GM19438 (cell line): ENCODE measurements around the gene TXK.

Experiments used
- ATAC-seq: cut with Tn5 transposase; IDR thresholded peaks from one replicate; pipeline ENCODE4 v1.9.1; 2021; ENCODE audit warnings: low read depth; ENCODE audit not compliant: unreplicated experiment

The TXK gene

GRCh38 chr4:48065587-48066052 is 68.4 kb downstream of the TXK start:
- no peak for ATAC-seq

DNA sequence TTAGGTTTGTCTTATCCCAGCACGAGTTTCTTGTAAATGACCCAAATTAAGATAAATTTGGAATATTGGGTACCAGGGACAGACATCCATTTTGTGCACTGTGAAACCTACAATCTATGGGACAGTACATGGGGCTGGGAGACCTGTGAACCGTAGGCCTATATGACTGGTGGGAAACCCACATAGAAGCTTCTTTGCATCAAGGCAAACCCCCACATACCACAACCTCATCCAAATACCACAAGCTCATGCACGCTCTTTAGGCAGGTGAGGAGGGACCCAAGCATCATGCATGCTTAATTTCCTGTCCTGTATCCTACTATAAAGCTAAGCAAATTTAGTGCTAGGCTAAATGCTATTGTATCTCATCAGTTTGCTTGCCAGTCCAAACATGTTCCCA is 69.7 kb downstream of the TXK start:
- no peak for ATAC-seq

- ATAC-seq, result no peak
Observed at GRCh38 chr4:48058617-48059530, 75.2 kb downstream of the TXK start.

DNA sequence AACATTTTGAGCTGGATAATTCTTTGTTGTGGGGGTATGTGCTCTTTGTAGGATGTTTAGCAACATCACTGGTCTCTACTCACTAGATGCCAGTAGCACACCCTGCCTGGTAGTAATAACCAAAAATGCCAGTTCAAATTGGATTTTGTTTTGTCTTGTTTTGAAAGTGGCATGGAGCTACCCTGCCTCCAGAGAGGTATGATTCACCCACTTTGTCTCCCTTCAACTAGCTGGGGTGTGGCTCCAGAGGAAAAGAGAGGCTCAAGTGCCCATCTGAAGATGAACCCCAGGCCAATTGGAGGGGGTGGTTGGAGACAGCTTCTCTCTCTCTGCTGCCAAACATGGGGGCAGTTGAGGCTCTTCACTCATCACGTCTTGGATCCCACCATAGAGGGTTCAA is 83.0 kb downstream of the TXK start:
- no peak for ATAC-seq

DNA sequence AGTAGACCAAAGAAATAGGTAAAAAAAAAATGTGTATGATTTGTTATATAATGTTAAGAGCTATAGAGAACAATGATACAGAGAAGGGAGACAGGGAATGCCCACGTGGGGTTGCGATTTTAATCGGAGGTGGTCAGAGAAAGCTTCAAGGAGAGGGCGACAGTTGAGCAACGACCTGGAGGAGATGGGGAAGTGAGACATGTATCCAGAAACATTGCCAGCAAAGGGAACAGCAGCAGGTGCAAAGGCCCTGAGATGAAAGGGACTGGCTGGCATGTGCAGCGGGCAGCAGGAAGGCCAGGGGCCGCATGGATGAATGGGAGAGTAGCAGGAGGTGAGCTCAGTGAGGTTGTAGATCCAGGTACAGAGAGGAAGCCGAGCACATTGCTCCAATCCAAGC is 84.6 kb downstream of the TXK start:
- ATAC-seq, result no peak

- ATAC-seq, result peak; percentile 7
Observed at GRCh38 chr4:48047896-48048295, 86.2 kb downstream of the TXK start.

DNA sequence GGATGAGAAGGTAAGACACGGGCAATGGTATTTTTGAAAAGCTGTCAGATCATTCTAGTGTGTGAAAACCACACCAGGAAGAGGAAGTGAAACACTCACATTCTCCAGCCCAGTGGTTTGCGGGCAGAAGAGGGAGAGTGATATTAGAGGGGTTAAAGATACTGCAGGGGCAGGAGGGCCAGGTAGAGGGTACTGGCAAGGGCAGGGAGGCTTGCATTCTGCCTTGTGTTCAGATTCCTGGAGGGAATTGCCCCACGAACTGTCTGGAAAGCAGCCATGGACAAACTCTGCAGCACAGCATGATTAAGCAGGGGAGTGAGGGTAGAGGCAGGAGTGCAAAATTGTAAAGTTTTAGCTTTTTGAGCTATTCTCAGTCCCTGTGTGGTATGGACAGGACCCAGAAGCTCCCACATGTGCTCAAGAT is 86.6 kb downstream of the TXK start:
- ATAC-seq, result peak; percentile 96

GRCh38 chr4:48046059-48046458 is 88.0 kb downstream of the TXK start:
- ATAC-seq, result no peak

DNA sequence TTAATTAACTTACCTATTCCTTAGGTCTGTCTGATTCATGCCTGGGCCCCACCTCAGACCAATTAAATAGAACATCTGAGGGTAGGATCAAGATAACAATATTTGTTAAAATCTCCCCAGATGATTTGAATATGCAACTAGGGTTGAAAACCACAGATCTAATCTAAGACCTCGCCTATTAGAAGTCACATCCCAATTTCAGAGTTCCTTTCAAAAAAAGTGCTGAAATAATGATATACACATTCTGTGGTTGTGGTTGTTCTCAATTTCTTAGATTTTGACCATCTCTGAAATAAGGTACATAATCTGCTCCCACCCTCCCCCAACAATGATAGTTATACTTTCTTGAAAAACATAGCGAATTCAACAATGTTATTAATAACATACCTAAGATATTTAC is 89.8 kb downstream of the TXK start:
- ATAC-seq, result no peak

GRCh38 chr4:48043504-48043903 is 90.5 kb downstream of the TXK start:
- ATAC-seq, result no peak

- ATAC-seq, result no peak
Observed at GRCh38 chr4:48042979-48043461, 91.0 kb downstream of the TXK start.

GRCh38 chr4:48041535-48042137 is 92.4 kb downstream of the TXK start:
- ATAC-seq, result no peak

DNA sequence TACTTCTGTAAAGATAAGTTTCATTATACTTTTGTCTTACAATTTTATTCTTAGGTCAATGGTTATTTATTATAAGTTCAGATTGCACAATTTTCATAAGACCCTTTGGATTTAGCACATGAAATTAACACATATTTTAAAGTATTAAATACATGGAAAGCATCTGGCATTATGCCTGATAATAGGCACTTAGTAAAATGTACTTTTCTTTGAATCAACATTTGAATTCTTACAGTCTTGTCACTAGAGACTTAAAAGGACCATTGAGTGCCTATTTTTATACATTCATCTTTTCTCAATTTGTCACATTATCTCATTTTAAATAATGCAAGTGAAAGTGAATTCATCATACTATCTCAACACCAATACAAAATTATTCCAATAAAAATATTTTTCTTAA is 94.5 kb downstream of the TXK start:
- ATAC-seq, result no peak

DNA sequence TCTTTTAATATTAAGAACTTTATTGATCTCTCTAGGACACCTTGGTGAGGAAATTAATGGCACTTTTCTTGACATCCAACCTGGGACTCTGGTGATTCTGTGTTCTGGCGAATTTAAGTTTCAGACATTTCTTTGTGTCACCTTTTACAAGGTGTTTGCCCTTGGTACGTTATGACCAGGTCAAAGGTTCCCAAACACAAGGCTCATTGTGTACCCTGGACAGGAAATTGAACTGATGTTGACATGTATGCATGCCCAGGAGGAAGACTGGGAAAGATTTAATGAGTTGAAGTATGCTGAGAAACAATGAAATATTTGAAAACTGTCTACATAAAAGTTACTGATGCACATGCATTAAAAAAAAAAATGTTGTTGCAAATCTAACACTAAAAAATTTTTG is 95.4 kb downstream of the TXK start:
- no peak for ATAC-seq

DNA sequence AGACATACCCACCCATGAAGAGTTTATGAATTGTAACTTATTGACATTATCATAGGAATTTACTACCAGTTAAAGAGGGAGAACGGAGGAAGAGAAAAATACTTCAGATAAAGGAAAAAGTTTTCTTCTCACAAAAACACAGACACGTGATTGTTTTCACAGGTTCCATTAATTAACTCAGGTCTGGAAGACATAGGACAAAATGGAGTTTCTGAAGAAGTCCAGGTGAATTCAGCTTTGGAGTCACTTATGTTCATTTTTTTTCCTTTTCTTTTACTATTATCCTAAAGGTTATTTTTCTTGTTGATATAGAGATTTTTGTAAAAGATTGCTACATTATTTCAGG is 97.0 kb downstream of the TXK start:
- no peak for ATAC-seq

DNA sequence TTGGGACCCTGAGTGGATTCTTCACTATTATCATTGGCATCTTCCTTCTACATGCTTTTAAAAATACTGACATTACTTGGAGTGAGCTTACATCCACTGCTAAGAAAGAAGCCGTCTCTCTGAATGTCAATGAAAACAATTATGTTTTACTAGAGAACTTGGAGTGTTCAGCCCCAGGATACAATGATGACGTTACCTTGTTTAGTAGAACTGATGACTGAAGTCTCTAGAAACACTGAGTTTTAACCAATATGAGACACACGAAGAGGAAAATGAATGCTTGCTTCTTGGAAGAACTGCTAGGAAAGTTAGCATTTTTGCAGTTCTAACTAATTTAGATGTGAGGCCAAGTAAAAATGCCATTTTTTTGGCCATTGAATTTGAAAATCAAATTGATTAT is 98.1 kb downstream of the TXK start:
- no peak for ATAC-seq

DNA sequence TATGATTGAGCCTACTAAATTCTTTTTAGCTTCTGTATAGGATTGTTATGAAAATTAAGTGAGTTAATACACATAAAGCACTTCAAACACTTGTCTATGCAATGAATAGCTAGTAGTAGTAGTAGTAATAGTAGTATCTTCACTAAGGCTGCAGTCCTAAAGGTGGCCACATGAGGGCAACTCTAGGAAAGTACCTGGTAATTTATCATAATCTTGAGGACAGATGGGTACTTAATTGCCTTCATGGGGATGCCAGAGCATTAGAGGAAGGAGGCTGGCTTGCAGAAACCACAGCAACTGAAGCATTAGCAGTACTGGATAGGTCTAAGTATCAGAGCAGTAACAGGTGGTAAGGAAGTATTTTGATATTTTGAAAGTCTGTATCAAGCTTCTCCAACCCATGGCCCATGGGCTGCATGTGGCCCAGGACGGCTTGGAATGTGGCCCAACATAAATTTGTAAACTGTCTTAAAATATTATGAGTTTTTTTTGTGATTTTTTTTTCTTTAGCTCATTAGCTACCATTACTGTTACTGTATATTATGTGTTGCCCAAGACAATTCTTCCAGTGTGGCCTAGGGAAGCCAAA is 100.1 kb downstream of the TXK start:
- no peak for ATAC-seq

DNA sequence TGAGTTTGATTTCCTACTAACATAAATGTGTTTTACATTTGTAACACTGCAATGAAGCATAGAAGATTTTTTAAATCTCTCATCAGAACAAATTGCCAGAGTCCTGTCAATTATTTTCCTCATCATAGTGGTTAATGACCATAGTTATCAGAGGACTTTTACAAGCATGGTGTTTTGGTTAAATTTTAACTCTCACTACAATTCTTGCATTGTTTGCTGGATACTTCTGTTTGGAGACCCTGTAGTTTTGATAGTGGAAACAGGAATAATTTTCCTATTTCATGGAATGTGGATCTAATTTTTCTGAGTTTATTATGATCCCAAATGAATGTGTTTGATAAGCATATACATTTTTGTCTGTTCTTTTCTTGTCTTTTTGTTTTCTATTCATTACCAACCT is 100.6 kb downstream of the TXK start:
- ATAC-seq, result no peak

- no peak for ATAC-seq
Observed at GRCh38 chr4:48032721-48033120, 101.3 kb downstream of the TXK start.

GRCh38 chr4:48031802-48032525 is 102.1 kb downstream of the TXK start:
- ATAC-seq, result no peak

DNA sequence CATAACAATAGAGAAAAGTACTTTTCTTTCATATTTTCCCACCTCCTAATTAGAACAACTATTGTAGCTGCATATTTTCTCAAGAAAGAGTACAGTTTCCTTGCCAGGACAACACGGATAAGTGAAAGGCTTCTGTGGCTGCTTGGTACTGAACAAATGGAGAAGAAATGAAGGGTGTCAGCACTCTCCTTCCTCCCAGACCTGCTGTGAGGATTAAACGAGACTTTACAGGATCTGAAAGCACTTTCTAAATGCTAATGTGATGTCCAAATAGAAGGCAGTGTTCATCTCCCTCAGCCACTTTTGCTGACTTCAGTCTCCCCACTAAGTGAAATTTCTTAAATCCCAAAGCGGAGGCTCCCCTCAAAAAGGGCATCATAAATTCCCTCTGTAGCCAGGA is 103.6 kb downstream of the TXK start:
- no peak for ATAC-seq
